HG02588 (cell line): ENCODE measurements around the gene EIF5AL1.
"Not testable (repeated sequence)": the region's sequence is repeated elsewhere in the genome, so short reads cannot be mapped to it uniquely, and the experiment has no call there.

Experiments
- ATAC-seq: cut with Tn5 transposase; IDR thresholded peaks from one replicate; pipeline ENCODE4 v1.9.1; 2021; ENCODE audit warnings: mild to moderate bottlenecking, moderate library complexity; ENCODE audit not compliant: unreplicated experiment

The EIF5AL1 gene

DNA sequence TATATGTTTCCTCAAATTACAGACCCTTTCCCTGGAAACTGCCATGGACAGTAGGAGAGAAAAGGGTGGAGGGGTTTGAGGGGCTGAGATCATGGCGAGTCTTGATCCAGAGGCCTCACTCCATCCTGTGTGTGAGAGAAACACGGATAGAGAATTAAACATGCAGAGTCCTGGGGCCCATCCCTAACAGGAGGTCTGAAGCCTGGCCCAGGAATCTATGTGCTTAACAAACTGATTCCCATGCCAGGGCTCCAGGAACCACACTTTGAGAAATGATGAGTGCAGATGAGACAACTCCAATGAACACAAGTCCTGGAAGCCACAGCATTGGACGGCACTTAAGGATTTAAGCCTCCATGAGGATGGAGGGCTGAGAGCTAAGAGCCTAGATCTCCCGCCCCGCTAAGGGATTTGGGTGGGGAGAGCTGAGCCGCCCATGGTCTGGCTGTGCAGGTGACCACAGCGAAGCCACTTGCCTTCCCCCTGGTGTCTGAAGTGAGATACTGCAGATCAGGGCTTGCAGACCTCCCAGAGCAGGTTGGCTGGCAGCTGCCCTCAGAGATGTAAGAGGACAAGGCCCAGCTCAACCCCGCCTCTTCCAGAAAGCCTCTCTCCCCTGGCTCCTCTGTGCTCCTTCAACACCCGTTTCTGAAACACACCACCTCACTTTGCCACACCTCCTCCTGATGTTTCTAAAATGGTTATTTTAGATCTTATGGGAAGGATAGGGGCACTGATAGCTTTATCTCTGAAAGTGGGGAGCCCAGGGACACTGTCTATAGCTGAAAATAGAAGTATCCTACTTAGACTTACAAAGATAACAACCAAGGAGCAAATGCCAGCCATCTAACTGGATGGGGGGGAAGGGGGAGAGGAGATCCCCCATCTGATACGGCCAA, 24.8 kb upstream of the EIF5AL1 start:
- peak; percentile 77 for ATAC-seq

DNA sequence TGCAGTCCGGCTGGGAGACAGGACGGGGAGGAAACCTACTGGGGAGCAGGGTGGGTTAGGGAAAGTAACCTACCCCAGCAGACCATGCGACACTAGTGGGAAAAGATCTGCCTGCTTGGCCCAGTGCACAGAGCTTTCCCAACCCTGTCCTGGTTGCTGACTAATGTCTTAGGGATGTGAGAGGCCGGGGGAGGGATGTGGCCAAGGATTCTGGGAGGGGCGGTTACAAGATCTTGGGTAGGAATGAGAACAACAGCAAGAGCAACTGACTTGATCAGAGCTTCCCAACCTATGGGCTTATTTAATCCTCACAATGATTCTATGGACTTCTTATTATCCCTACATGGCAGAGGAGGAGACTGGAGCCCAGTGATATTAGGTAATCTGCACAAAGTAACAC, 24.0 kb upstream of the EIF5AL1 start:
- ATAC-seq = no peak

DNA sequence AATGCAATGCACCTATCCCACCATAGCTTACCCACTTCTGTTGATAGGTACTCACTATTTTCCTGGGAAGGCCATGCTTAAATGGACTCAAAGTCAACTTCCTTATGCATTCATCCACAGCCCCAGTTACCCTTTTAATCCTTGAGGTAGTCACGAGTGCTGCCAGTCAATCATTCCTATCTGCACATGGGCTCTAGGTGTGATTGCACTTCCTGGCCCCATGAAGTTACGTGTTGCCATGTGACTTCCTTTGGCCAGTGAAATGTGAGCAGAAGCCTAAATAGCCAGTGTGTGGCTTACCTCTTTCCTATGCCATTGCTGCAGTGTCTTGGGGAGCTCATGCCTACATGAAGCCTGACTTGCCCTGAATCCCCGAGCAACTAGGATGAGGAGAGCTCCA, 23.5 kb upstream of the EIF5AL1 start:
- ATAC-seq = no peak

DNA sequence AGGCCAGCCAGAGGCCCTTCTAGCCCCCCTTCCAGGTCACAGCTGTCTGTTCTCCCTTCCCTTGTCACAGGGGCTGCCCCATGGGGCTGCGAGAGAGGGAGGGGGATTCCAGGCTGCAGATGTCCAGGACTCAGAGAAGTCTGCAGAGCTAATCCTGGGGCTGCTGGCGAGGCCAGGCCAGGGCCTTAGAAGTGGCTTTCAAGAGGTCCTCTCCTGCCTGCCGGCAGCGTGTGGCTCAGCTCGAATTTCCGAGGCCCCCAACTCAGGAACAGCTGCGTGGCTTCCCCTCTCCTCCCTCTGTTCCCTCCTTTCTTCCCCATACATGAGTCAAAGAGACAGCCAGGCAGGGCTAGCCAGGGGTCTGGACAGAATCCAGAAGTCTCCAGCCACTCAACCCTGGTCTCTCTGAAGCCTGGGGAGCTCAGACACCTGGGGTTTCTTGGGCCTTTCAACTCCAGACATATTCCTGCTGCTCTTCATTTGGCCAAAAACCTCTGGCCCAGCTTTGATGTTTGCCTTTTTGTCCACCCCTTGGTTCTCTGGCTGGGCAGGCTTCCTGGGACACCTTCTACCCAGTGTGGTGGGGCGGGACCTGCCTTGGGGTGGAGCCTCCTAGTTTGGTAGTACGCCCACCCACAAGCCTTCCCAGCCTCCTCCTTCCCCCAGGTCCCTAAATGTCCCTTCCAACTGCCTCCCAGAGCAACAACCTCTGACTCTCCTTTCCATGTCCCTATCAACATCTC, 21.8 kb upstream of the EIF5AL1 start:
- no peak for ATAC-seq

DNA sequence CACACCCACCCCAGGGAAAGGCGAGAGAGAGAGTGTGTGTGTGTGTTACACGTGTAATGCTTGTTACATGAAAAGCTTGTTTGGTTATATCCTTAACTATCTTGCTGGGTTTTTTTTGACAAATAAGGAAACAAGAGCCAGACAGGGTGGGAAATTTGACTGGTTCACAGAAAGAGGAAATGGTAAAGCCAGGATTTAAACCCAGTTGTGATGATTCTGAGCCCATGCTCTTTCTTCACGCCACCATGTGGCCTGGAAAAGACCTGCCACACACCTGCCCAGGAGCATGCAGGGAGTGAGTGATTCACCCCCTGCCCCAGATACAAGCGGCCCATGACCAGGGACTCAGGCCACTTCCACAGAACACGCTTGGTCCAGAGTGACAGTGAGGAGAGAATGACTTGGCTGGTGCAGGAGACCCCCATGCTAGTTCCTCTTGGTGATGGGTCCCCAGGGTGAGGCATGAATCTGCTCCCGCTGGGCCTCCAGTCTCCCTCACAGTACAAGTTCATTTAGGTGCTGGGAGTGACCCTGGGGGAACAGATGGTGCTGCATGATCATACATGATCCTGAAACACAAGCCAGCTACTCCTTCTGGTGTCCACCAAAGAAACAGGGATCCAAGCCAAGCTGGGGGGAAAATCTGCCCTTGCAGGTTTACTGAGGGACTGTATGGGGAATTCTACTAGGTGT, 21.0 kb upstream of the EIF5AL1 start:
- no peak for ATAC-seq

DNA sequence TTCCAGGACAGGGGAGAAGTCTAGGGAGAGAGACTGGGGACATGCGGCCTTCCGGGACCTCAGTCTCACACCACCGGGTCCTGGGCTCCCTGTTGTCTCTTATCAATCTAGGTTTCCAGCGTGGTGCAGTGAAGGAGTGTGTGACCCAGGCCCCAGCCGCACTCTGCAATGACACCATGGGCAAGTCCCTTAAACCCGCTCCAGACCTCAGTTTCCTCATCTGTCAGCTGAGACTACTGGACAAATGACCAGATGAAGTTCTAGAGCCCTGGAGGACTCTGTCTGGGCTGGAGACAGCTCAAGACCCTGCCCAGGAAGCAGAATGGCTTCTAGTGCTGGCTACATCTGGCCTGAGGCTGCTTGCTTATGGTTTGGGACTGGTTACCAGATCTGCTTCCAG, 20.1 kb upstream of the EIF5AL1 start:
- no peak for ATAC-seq

DNA sequence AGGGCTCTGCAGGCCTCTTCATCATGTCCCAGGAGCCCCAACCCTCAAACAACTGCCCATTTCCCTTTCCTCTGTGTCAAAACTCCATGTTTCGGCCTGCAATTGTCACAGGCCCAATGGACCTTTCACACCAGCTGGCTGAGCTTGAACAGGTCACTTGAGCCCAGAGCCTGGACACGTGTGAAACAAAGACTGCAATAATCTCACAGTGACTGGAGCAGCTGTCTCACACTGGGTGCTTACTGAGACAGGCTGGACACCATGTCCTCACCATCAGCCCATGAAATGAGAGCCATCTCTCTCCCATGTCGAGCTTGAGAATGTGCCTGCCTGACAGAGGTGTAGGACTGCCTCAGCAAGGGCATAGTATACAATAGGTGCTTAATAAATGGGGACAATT, 19.5 kb upstream of the EIF5AL1 start:
- ATAC-seq = no peak

DNA sequence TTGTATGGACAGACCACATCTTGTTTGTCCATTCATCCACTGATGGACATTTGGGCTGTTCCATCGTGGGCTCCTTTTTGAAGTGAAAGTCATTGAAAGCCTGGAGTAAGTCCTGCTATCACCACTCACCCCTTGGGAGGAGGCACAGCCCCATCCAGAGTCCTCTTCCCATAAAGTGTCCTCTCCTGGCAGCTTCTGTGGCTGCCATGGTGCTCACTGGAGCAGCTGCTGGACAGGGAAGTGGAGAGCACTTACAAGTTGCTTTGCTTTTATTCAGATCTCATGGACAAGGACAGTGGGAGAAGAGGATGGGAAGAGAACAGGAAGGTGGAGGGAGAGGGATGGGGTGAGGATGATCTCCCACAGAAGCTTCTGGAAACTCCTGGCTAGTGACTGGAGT, 18.5 kb upstream of the EIF5AL1 start:
- no peak for ATAC-seq

DNA sequence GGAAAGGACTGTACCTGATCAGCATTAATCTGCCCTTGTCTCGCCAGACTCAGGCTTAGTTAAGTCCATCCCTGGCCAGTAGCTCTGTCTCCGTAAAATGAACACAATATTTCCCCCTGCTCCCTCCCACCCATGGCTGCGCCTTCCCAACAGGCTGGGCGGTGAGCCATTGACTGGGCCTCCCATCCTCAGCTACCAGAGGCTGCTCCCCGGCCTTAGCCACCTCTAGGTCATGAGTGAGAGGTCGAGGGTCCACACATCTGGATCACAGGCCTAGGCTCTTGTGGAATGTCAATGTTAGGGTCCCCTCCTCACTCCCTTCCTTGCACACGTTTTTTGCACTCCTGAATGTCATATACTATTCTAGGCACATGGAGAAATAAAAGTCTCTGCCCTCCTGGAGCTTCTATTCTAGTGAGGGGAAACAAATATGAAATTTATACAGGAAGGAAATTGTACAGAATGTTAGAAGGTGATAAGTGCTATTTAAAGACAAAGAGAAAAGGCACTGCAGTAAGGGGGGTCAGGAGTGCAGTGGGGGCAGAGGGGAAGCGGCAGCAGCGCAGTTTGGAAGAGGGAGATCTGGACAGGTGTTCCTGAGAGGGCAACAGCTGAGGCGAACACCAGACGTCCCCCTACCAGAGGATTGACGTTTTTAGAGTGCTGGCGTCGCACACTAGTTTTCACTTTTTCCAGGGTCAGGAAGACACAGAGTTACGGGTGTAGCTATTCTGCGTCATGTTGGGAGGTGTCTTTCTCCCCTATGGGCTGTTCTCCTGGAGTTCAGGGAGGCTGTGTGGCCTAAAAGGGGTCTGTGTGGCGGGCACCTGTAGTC, 17.2 kb upstream of the EIF5AL1 start:
- no peak for ATAC-seq

DNA sequence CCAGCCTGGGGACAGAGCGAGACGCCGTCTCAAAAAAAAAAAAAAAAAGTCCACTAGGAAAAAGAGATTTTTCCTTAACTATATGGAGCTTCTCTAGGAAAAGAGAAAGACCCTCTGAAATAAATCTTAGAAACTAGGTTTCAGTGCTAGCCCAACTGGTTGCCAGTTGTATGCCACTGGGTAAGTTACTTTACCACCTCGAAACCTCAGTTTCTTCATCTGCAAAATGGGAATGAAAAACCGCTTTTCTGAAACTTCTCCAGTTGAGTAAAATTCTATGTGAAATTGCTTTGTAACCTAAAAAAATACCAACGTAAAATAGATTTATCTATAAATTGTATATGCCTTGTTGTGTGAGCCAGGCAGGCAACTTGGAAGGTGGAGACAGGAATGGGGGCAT, 16.5 kb upstream of the EIF5AL1 start:
- no peak for ATAC-seq

DNA sequence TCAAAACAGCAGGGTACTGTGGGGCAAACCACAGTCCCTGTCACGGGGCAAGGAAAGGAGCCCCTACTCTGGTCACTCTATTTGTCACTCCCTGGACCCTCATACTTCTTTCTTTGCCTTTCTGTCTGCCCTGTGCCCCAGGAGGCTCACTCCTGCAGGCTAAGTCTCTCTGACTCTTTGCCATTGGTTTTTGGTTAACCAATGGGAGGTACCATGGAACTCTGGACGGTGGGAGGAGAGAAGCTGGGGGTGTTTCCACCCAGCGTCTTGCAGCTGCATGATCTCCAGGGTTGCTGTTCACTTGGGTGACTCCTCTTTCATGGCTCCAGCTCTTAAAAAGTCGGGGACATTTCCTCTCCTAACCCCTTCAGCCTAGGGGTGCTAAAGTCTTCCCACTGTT, 15.4 kb upstream of the EIF5AL1 start:
- ATAC-seq = no peak

DNA sequence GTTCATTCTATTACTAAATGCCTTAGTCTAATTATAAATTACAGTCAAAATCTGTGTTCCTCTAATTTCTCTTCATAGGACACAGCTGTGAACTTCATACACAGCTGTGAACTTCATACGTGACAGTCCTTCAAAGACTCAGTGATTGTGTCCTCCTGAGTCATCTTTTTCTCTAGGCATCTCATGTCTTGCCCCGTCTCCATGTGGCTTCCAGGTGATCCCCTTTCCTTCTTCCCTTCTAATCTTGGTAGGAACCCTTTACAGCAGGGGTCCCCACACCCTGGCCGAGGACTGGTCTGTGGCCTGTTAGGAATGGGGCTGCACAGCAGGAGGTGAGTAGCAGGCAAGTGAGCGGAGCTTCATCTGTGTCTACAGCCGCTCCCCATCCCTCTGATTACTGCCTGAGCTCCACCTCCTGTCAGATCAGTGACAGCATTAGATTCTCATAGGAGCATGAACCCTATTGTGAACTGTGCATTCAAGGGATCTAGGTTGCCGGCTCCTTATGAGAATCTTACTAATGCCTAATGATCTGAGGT, 14.0 kb upstream of the EIF5AL1 start:
- no peak for ATAC-seq

DNA sequence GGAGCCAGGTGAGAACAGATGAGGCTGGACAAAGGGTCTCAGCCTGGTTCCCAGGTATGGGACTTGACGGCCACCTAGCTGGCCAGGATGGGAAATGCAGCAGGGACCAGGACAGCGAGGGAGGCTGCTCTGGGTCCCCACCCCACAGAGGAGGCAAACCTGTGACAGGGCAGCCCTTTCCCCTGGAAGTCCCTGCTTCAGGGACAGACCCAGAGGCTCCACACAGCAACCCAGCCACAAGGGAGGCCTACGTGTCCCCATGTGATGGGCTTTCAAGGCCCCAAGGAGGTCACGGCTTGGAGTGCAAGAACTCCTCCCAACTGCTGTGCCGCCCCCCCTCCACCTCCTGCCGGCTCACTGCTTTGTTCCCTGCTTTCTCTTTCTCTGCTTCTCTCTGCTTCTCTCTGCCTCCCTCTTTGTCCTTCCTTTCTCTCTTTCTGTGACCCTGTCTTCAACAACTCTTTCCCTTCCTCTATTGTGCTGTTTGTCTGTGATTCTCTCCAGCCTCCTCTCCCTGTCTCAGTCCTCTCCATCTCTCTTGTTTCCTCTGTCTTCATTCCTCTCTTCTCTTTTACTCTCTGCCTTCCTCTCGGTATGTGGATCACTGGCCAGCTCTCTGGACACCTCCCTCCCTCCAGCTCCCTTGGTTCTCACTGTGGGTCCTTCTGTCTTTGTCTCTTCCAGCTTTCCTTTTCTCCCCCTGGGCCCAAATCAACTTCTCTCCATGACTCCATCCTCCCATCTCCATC, 9.6 kb upstream of the EIF5AL1 start:
- no peak for ATAC-seq

DNA sequence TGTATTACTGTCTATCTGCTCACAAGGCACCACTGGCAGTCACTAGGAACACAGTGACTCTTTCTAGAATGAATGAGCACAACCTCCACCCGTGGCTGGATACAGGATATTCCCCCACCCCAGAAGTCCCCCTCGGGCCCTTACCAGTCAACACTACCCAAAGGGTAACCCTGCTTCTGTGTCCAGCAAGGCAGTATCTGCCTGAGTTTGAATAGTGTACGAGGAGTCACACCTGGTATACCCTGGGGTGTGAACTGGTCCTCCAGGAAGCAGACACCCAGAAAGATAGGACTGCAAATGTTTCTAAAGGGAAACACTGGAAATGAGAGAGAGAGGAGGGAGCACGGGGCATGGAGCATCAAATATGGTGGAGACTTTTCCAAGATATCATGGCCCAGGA, 8.5 kb upstream of the EIF5AL1 start:
- ATAC-seq = not testable (repeated sequence)

DNA sequence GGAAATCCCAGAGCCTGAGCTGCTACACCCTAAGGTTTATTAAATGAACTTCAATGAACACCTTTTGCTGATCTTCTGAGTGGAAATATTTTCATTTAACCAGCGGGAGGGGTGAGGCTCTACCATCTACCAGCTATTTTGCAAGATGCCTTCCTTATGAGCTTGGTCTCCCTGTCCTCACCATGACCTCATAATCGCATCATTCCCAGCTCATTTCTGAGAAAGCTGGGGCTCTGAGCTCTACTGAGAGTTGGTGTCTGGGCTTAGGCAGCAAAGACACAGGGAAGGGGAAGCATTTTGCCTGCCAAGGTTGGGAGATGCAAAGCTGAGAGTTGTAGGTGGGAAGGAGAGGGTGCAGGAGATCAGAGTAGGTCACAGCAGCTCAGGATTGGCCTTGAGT, 7.8 kb upstream of the EIF5AL1 start:
- not testable (repeated sequence) for ATAC-seq

DNA sequence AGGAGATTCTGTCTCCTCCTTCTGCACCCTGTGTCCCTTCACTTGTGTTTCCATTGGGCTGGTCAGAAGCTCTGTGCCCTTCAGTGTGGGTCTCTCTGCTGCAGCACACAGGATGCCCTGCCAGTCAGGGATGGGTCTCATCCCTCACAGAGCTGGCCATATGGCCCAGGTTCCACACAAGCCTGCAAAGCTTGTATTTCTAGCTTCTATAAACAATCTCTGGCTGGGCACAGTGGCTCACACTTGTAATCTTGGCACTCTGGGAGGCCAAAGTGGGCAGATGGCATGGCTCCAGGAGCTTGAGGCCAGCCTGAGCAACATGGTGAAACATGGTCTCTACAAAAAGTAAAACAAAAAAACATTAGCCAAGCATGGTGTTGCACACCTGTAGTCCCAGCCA, 7.0 kb upstream of the EIF5AL1 start:
- not testable (repeated sequence) for ATAC-seq

DNA sequence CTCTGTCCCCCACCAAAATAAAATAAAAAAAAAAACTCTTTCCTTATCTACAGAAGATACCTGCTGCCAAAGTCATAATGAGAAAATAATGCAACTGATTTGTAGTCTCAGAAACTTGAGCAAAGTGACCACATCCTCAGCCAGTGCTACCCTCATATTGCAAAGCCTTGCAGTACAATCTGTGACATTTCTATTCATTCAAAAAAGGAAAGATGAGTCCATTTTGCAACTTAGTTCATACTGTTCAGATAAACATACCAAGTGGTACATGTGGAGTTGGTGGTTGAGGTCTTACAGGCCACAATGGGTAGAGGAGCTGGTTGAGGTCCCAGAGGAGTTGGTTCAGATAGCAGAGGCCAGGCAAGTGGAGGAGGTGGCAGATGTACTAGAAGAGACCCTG, 6.5 kb upstream of the EIF5AL1 start:
- no peak for ATAC-seq

DNA sequence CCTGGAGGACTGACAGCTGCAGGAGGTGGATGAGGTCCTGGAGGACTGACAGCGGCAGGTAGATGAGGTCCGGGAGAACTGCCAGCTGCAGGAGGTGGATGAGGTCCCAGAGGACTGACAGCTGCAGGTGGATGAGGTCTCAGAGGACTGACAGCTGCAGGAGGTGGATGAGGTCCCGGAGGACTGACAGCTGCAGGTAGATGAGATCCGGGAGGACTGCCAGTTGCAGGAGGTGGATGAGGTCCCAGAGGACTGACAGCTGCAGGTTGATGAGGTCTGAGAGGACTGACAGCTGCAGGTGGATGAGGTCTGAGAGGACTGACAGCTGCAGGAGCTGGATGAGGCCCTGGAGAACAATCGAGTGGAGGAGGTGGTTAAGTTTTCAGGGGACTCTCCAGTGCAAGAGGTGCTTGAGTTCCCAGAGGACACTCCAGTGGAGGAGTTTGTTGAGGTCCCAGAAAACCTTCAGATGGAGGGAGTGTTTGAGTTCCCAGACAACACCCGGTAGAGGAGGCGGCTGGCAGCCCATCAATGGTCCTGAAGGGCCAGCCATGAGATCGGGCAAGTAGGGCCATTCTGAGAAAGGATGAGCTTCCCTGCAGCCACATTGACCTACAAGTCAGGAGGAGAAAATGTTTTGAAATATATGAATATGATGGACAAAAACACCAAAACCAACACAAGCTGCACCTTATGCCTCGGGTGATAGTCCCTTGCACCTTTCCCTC, 4.7 kb upstream of the EIF5AL1 start:
- no peak for ATAC-seq

DNA sequence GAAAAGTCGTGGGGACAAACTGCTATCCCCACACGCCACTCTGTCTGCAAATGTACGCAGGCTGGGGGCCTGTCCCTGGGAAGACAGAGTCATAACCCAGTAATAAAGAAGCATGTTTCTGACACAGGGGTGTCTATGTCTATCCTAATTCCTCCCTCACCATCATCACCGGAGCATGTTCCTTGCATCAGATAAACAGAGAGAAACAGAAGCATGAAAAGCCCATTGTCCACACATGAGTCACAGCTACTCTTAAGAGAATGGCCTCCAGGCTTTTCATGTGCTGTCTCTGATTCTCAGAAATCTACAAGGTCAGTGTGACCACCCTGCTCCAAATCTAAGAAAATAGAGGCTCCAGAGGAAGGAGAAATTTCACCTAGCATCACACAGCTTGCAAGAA, 4.1 kb upstream of the EIF5AL1 start:
- ATAC-seq = not testable (repeated sequence)
